ENCODE measurements around the gene FAM199X. TPM values are rescaled to one million over a fixed set of nuclear protein-coding genes. Genes with fewer than 3 reads are reported as not detected.

Gene FAM199X
- total RNA-seq, 2 donors from 2014 or later: 18.5 to 22.0 TPM

DNA sequence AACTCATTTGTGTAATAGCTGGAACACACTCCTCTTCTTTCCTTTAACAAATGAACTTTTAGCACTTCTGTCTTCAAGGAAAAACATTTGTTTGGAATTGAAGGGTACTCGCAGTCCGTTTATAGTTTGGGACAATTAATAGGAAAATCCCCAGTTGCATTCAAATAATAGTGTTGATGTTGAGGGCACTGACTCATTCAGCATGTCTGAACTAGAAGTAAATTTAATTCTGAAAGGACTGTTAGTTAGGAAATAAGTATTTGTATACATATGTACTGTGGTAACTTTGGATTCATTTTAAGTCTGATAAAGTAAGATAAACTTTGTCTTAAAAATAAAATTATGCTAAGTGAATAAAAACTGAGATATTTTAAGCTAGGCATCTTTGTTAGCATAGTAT is 27.2 kb downstream of the FAM199X start:
- Mint-ChIP-seq H3K27ac (no peak overlapping the region), H3K36me3 (ENCODE audit: low read depth) (peaks cover 13% of the 10 kb centered on the region), H3K27me3 (ENCODE audit: insufficient read depth) (no peaks in the 10 kb centered on the region), H3K9me3 (peaks cover 12% of the 10 kb centered on the region), H3K4me3 (no peak overlapping the region), H3K4me1 (peaks cover 4% of the 10 kb centered on the region)
- Histone ChIP-seq H3K4me1 (ENCODE audit: control insufficient read depth, insufficient read depth, low read length) (no peaks in the 10 kb centered on the region), H3K4me3 (ENCODE audit: low read length) (no peak overlapping the region), H3K9me3 (ENCODE audit: control insufficient read depth, low read length) (no peaks in the 10 kb centered on the region), H3K27me3 (ENCODE audit: control insufficient read depth, insufficient read depth, low read length, poor library complexity, severe bottlenecking) (no peaks in the 10 kb centered on the region), H3K27ac (ENCODE audit: low read depth, low read length) (no peak overlapping the region), H3K36me3 (ENCODE audit: control insufficient read depth, insufficient read depth, low read length) (peaks cover 42% of the 10 kb centered on the region), H3K9ac (ENCODE audit: extremely low read depth, low read length, poor library complexity, severe bottlenecking) (no peak overlapping the region)
- DNase-seq: no peak
- 100% methylated on average over 2 of the region's 2 CpGs; no CpG with 5 or more reads in 1 of the 2 experiments for WGBS, 2 experiments (ENCODE audit: insufficient coverage in 1 of 2, insufficient read length in 1 of 2)
- TF ChIP-seq, protein P1, sequence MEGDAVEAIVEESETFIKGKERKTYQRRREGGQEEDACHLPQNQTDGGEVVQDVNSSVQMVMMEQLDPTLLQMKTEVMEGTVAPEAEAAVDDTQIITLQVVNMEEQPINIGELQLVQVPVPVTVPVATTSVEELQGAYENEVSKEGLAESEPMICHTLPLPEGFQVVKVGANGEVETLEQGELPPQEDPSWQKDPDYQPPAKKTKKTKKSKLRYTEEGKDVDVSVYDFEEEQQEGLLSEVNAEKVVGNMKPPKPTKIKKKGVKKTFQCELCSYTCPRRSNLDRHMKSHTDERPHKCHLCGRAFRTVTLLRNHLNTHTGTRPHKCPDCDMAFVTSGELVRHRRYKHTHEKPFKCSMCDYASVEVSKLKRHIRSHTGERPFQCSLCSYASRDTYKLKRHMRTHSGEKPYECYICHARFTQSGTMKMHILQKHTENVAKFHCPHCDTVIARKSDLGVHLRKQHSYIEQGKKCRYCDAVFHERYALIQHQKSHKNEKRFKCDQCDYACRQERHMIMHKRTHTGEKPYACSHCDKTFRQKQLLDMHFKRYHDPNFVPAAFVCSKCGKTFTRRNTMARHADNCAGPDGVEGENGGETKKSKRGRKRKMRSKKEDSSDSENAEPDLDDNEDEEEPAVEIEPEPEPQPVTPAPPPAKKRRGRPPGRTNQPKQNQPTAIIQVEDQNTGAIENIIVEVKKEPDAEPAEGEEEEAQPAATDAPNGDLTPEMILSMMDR (conservative IDR thresholded peaks at IDR 0.05): no peak

DNA sequence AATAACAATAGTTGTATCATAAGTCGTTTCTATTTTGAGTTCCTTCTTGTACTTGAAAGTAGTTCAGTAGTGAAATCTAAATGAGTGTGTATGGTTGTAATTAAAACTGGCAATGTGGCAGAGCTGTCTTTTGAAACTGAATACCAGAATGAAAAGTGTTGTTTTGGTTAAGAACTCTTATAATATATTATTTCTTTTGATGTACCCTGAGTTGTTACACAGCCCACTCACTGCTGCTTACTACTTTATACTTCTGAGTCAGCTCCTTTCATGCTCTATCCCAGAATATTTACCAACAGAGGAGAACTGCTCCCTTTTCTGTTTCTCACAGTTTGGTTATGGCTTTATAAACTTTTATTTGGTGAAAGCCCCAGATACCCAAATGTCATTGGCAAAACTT is 28.8 kb downstream of the FAM199X start:
- H3K9ac ChIP-seq (ENCODE audit: extremely low read depth, low read length, poor library complexity, severe bottlenecking): no peak overlapping the region
- TF ChIP-seq, protein P1 (conservative IDR thresholded peaks at IDR 0.05): no peak
- no peak for DNase-seq
- Mint-ChIP-seq H3K4me1 (peaks cover 4% of the 10 kb centered on the region), H3K36me3 (ENCODE audit: low read depth) (peaks cover 15% of the 10 kb centered on the region), H3K4me3 (no peak overlapping the region), H3K27me3 (ENCODE audit: insufficient read depth) (no peaks in the 10 kb centered on the region), H3K9me3 (peaks cover 13% of the 10 kb centered on the region), H3K27ac (no peak overlapping the region)
- 88% methylated on average over 1 of the region's 1 CpG; no CpG with 5 or more reads in 1 of the 2 experiments for WGBS, 2 experiments (ENCODE audit: insufficient coverage in 1 of 2, insufficient read length in 1 of 2)
- no peaks in the 10 kb centered on the region for H3K27me3 ChIP-seq (ENCODE audit: control insufficient read depth, insufficient read depth, low read length, poor library complexity, severe bottlenecking)
- no peaks in the 10 kb centered on the region for H3K9me3 ChIP-seq (ENCODE audit: control insufficient read depth, low read length)
- peaks cover 31% of the 10 kb centered on the region for H3K36me3 ChIP-seq (ENCODE audit: control insufficient read depth, insufficient read depth, low read length)
- H3K27ac ChIP-seq (ENCODE audit: low read depth, low read length): no peak overlapping the region
- no peaks in the 10 kb centered on the region for H3K4me1 ChIP-seq (ENCODE audit: control insufficient read depth, insufficient read depth, low read length)
- no peak overlapping the region for H3K4me3 ChIP-seq (ENCODE audit: low read length)

DNA sequence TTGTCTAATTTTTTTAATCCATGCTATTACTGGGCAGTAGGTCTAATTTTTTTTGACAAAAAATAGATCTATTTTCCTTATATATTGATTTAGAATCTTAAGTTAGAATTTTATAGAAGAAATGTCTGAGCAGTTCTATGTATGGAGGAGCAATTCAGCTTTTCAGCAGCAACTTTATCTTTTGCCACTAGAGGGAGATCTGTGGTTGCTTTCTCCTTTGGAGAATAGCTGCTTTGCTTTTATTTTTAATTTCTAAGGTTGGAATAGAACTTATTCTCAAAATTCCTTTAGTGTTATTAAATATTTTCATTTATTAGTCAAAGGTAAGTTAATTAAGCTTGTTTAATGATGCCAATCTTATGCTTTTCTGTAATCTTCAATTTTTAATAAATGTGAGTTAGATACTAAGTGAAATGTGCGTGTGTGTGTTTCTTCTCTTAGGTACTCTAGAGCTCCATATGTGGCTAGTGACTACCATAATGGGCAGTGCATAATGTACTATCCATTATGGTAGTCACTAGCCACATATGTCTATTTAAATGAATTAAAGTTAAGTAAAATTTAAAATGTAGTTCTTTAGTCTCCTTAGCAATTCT is 29.3 kb downstream of the FAM199X start:
- H3K4me1 ChIP-seq (ENCODE audit: control insufficient read depth, insufficient read depth, low read length): no peaks in the 10 kb centered on the region
- H3K27me3 ChIP-seq (ENCODE audit: control insufficient read depth, insufficient read depth, low read length, poor library complexity, severe bottlenecking): no peaks in the 10 kb centered on the region
- WGBS, 2 experiments (ENCODE audit: insufficient coverage in 1 of 2, insufficient read length in 1 of 2): 89% methylated on average over 1 of the region's 1 CpG; no CpG with 5 or more reads in 1 of the 2 experiments
- peaks cover 15% of the 10 kb centered on the region for H3K36me3 Mint-ChIP-seq (ENCODE audit: low read depth)
- H3K9me3 ChIP-seq (ENCODE audit: control insufficient read depth, low read length): no peaks in the 10 kb centered on the region
- H3K27me3 Mint-ChIP-seq (ENCODE audit: insufficient read depth): no peaks in the 10 kb centered on the region
- no peak overlapping the region for H3K27ac ChIP-seq (ENCODE audit: low read depth, low read length)
- H3K36me3 ChIP-seq (ENCODE audit: control insufficient read depth, insufficient read depth, low read length): peaks cover 25% of the 10 kb centered on the region
- no peak overlapping the region for H3K4me3 ChIP-seq (ENCODE audit: low read length)
- no peak overlapping the region for H3K9ac ChIP-seq (ENCODE audit: extremely low read depth, low read length, poor library complexity, severe bottlenecking)
- no peak overlapping the region for H3K4me3 Mint-ChIP-seq
- H3K4me1 Mint-ChIP-seq: peaks cover 4% of the 10 kb centered on the region
- no peak overlapping the region for H3K27ac Mint-ChIP-seq
- no peak for DNase-seq
- TF ChIP-seq, protein P1 (conservative IDR thresholded peaks at IDR 0.05): peak; percentile 90
- peaks cover 13% of the 10 kb centered on the region for H3K9me3 Mint-ChIP-seq
